ENCODE data around the gene FEM1C. TPM values are rescaled to one million over a fixed set of nuclear protein-coding genes. Genes with fewer than 3 reads are reported as not detected.

The FEM1C gene
- total and polyA plus RNA-seq, 9 of the 15 experiments (the other 6 are each of a cell fraction or from before 2014, with no cell fraction given), result 1.4 to 9.3 (median 4.3) TPM

- no peak overlapping the region for H3K4me3 ChIP-seq
- H3K27me3 ChIP-seq (ENCODE audit: control insufficient read depth in 2 of 2, insufficient read depth in 2 of 2, low read length in 2 of 2), result peaks cover 2 to 5% of the 10 kb centered on the region in 2 experiments; a peak in 2 of 5 replicates
- no peaks in the 10 kb centered on the region for H3K9me3 ChIP-seq (replicated peaks; ENCODE audit: control insufficient read depth, insufficient read depth, low read depth, low read length)
- no peak for FAIRE-seq
- no TSS peak for BruUV-seq (replicated peaks)
- no peaks in the 10 kb centered on the region for H4K20me1 ChIP-seq (replicated peaks; ENCODE audit: control insufficient read depth, insufficient read depth, low read length)
- H3K79me2 ChIP-seq (ENCODE audit: control insufficient read depth, insufficient read depth, low read length), result no peaks in the 10 kb centered on the region
- H3K4me1 ChIP-seq (replicated peaks in 1 of 2; ENCODE audit: control insufficient read depth in 2 of 2, insufficient read depth in 2 of 2, low read length in 2 of 2), result no peaks in the 10 kb centered on the region
- no peak for DNase-seq (ENCODE audit: extremely low read depth in 1 of 4, low spot score in 3 of 4)
- H3K27ac ChIP-seq (ENCODE audit: extremely low read depth, low read depth, low read length), result no peak overlapping the region
- ChIA-PET CTCF (ENCODE audit: low intra/inter-chr PET ratio) (no interaction called here), POLR2A (no interaction called here)
- no peak for ATAC-seq
- H2AFZ ChIP-seq (ENCODE audit: low read depth, low read length), result no peak overlapping the region
- in situ Hi-C loops (cut with MboI) (no loop called here), intact Hi-C loops (cut with micrococcal nuclease) (loop anchor here (5.0 kb wide), 1 partner anchor 56 kb away; no protein-coding TSS in a partner anchor)
- 0% methylated on average over 1 of the region's 1 CpG for WGBS (ENCODE audit: insufficient coverage, low coverage, missing lambda C conversion rate)
- no peaks in the 10 kb centered on the region for H3K36me3 ChIP-seq (ENCODE audit: control insufficient read depth, insufficient read depth, low read length)
- H3K9ac ChIP-seq (ENCODE audit: insufficient read depth in 1 of 2, low read depth in 2 of 2, low read length in 2 of 2), result no peak overlapping the region
- no peaks in the 10 kb centered on the region for H3K9me1 ChIP-seq (ENCODE audit: control insufficient read depth, insufficient read depth, low read length)
- no peak overlapping the region for H3K4me2 ChIP-seq (ENCODE audit: insufficient read depth, low read length)
- no peak for TF ChIP-seq PRMT5 (CRISPR knock-in tag; IDR thresholded peaks at IDR 0.05)
- no peak for TF ChIP-seq ZNF165 (CRISPR knock-in tag; IDR thresholded peaks at IDR 0.05; ENCODE audit: borderline replicate concordance)
- TF ChIP-seq PRPF4 (IDR thresholded peaks at IDR 0.05; ENCODE audit: insufficient read depth, low read depth, low read length, poor library complexity, severe bottlenecking), result no peak
- no peak for TF ChIP-seq KDM2B (CRISPR knock-in tag; IDR thresholded peaks at IDR 0.05)
- TF ChIP-seq MIER1 (IDR thresholded peaks at IDR 0.05; ENCODE audit: low read depth), result no peak
- TF ChIP-seq BRD4 (IDR thresholded peaks at IDR 0.05), result no peak
- no peak for TF ChIP-seq RBM17 (IDR thresholded peaks at IDR 0.05; ENCODE audit: borderline replicate concordance, low read depth, low read length)
- no peak for TF ChIP-seq HIVEP1 (CRISPR knock-in tag; IDR thresholded peaks at IDR 0.05)
- no peak for TF ChIP-seq ZMIZ1 (IDR thresholded peaks at IDR 0.05; ENCODE audit: low read depth in 2 of 2, low read length in 2 of 2)
- TF ChIP-seq TRIM25 (IDR thresholded peaks at IDR 0.05; ENCODE audit: borderline replicate concordance), result no peak
- TF ChIP-seq JUND (IDR thresholded peaks at IDR 0.05; ENCODE audit: borderline replicate concordance, low read depth, low read length), result no peak
- no peak for TF ChIP-seq JUND (tag; IDR thresholded peaks at IDR 0.05; ENCODE audit: borderline replicate concordance, low read depth, low read length)
- no peak for TF ChIP-seq ZFP91 (CRISPR knock-in tag; IDR thresholded peaks at IDR 0.05)
- no peak for TF ChIP-seq CREB3L1 (IDR thresholded peaks at IDR 0.05; ENCODE audit: borderline replicate concordance, low read depth)
- no peak for TF ChIP-seq FUS (optimal IDR thresholded peaks at IDR 0.05; ENCODE audit: low read depth, low read length)
Observed at GRCh38 chr5:115568668-115569067, 24.1 kb upstream of the FEM1C start.
